H1 (cell line): ENCODE data around the gene SCN7A. TPM values are rescaled to one million over a fixed set of nuclear protein-coding genes. Genes with fewer than 3 reads are reported as not detected.

Experiments
- CBX5 ChIP-seq: fragments of 300-800, 300-1000 bp; sonication (generic); IDR thresholded peaks from 2 replicates; pipeline ENCODE4 v1.7.1; 2016; ENCODE audit warnings: antibody characterized with exemption, low read length, low read depth
- POU5F1 ChIP-seq: IDR thresholded peaks from 2 replicates; pipeline ENCODE4 v1.6.1; 2011; ENCODE audit warnings: low read depth, mild to moderate bottlenecking, low read length, moderate library complexity
- RAD21 ChIP-seq, 2 experiments: IDR thresholded peaks in 1 of 2; conservative IDR thresholded peaks in 1 of 2; 2 replicates each; pipeline ENCODE4 v1.6.1; 2011; ENCODE audit warnings: low read depth in 2 of 2, low read length in 2 of 2, improper control_type of control experiment in 1 of 2, inconsistent platforms in 1 of 2, mild to moderate bottlenecking in 1 of 2, moderate library complexity in 1 of 2
- RFX5 ChIP-seq: IDR thresholded peaks from 2 replicates; pipeline ENCODE4 v1.6.1; 2011; ENCODE audit warnings: low read depth, low read length, improper control_type of control experiment, borderline replicate concordance
- RXRA ChIP-seq: IDR thresholded peaks from 2 replicates; pipeline ENCODE4 v1.6.1; 2011; ENCODE audit warnings: low read depth, mild to moderate bottlenecking, low read length, moderate library complexity; ENCODE audit not compliant: insufficient read depth
- TBP ChIP-seq: IDR thresholded peaks from 2 replicates; pipeline ENCODE4 v1.6.1; 2011; ENCODE audit warnings: low read depth, low read length, improper control_type of control experiment
- polyA plus RNA-seq, 7 experiments: library from polyadenylated mRNA; depleted of rRNA in 3 of 7; stranded (reverse) in 5 of 7; unstranded in 2 of 7; fragments of >200 nt in 5 of 7; fragments of 200-250 nt in 2 of 7; gene quantifications; 1 replicate in 5 of 7; 2 replicates in 1 of 7; 4 replicates in 1 of 7; pipeline versions ENCODE4 v1.2.1 to v1.2.3, GENCODE V29; 2011 to 2013; ENCODE audit warnings: missing spikeins in 2 of 7, mixed read lengths in 2 of 7
- total RNA-seq: library from RNA; stranded (reverse); fragmentation: NEBNext Ultra II Directional; extraction: Animal tissue kit (Norgen Biotek cat#: 25700); gene quantifications from 2 replicates; pipeline ENCODE4 v1.2.1, GENCODE V29; 2021

The SCN7A gene
- total and polyA plus RNA-seq, 2 of the 8 experiments (the other 6 are each of a cell fraction or from before 2014, with no cell fraction given), result 0.09 to 0.19 TPM

- TF ChIP-seq POU5F1, result no peak
- TF ChIP-seq RFX5, result no peak
- TF ChIP-seq CBX5, result no peak
- TF ChIP-seq TBP, result no peak
- TF ChIP-seq RXRA, result no peak
- TF ChIP-seq RAD21 (IDR thresholded peaks at IDR 0.05 in 1 of 2, conservative IDR thresholded peaks at IDR 0.05 in 1 of 2; ENCODE audit: low read depth in 2 of 2, low read length in 2 of 2), result no peak
Measured at GRCh38 chr2:166436189-166436588, 57.9 kb downstream of the SCN7A start (continued).
